RCC 7860 (cell line): ENCODE data around the gene SDC1.

Experiments used
- DNase-seq: peaks from one replicate; pipeline ENCODE4 v3.0.0-alpha.2; 2015; ENCODE audit warnings: low spot score
- FAIRE-seq: peaks from 2 replicates; lab custom pipeline; 2012; peaks lifted over from hg19 to GRCh38; lab: Jason Lieb, UNC

SDC1 gene

GRCh38 chr2:20215183-20216040 is 9.5 kb downstream of the SDC1 start:
- no peak for FAIRE-seq

GRCh38 chr2:20214566-20215182 is 10.3 kb downstream of the SDC1 start:
- FAIRE-seq = no peak
- no peak for DNase-seq

More at GRCh38 chr2:20215183-20216040, 9.5 kb downstream of the SDC1 start:
- no peak for DNase-seq

- DNase-seq = no peak
- no peak for FAIRE-seq
Observed at GRCh38 chr2:20213651-20214565, 11.0 kb downstream of the SDC1 start.

- FAIRE-seq = no peak
- no peak for DNase-seq
Observed at GRCh38 chr2:20212871-20213503, 11.9 kb downstream of the SDC1 start.

DNA sequence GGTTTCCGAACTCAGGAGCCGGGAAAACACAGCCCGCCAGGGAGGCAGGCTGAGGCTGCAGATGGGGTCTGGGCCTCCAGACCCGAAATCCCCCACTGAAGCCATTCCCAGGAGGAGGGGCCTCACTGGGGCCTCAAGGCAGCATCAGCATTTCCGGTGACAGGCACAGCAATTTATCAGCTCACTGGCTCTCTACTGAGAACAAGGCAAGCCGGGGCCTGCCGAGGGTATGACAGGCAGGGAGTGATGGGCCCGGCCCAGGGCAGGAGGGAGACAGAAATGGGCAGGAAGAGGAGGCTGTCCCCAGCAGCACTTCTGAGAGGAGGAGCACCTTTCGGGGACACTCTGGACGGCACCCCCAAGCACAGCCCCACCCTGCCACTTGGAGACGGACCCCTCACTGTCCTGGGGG is 12.5 kb downstream of the SDC1 start:
- no peak for FAIRE-seq

DNA sequence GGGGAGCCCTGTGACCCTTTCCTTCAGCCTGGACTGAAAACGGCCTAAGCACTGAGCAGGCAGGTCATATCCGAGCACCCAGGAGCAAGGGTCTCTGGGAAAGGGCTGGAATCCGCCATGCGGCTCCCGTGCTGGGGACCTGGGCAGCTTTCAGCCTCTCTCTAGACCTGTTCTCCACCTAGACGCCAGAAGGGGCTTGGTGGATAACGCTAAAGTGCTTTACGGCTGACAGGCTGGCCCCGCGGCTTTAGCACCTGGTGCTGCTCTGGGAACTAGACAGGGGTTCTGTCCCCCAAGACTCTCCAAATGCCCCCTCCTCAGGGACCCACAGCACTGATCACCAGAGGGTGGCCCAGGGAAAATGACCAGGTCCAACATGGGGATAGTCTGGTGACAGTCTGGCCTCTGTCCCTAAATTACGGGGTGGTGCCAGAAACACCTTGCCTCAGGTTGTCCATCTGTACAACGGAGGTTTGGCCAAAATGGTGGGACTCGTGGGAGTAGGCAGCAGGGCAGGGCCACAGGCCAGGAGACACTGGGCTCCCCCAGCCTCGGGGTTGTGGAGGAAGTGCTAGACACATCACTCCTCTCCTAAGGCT is 13.0 kb downstream of the SDC1 start:
- FAIRE-seq = no peak
- no peak for DNase-seq

More for the DNA sequence above, 12.5 kb downstream of the SDC1 start:
- DNase-seq = no peak

DNA sequence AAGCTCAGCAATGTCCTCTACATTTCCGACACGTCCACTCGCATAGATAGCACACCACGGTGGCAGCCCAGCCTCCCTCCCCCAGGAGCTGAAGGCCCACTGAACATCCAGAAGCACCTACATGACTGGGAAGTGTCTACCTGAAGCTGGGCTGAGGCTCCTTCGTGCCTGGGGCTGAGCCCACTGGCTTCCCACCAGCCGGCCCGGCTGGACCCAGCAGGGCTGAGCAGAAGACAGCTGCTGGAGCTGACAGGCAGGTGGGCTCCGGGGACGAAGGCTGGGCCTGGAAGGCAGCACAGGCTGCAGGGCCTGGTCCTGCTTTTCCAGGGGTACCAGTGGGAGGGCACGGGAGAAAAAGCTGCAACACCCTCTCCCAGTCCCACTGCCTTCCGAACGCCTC is 13.5 kb downstream of the SDC1 start:
- FAIRE-seq (no peak), DNase-seq (no peak)

DNA sequence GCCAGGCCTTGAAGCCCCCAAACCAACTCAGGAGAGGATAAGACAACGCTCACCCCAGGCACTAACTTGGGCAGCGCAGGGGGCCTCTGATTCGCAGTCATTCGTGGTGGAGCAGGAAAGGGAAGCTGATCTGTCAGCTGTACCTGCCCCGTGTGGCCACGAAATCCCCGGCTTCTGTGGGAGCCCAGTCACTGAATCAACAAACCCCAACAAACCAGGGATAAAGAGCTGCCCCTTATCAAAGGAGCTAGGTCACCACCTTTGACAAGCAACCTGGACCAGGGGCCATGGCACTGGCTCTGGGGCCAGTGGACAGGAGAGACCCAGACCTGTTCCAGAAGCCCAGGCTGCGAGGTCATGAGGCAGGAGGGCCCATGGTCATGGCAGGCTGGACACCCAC is 14.5 kb downstream of the SDC1 start:
- no peak for FAIRE-seq
- DNase-seq = no peak

- FAIRE-seq (no peak), DNase-seq (no peak)
Observed at GRCh38 chr2:20209373-20210109, 15.4 kb downstream of the SDC1 start.

- no peak for FAIRE-seq
- no peak for DNase-seq
Observed at GRCh38 chr2:20208476-20208859, 16.5 kb downstream of the SDC1 start.

DNA sequence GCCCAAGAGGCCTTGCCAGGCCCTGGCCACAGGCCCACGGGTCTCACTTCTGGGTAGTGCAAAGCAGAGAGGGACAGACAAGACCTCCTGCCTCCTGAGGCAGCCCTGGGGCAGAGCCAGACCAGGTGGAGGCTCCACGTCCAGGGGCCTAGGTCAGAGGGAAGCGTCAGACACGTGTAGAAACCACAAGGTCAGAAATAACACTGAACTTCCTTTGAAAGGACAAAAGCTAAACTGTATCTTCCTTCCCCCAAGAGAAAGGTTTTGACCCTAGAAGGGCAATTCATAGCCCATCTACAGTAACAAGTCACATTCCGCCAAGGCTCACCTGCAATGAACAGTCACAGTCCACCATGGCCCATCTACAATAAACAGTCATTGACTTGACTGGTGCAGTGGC is 17.9 kb downstream of the SDC1 start:
- FAIRE-seq = no peak
- DNase-seq = no peak

DNA sequence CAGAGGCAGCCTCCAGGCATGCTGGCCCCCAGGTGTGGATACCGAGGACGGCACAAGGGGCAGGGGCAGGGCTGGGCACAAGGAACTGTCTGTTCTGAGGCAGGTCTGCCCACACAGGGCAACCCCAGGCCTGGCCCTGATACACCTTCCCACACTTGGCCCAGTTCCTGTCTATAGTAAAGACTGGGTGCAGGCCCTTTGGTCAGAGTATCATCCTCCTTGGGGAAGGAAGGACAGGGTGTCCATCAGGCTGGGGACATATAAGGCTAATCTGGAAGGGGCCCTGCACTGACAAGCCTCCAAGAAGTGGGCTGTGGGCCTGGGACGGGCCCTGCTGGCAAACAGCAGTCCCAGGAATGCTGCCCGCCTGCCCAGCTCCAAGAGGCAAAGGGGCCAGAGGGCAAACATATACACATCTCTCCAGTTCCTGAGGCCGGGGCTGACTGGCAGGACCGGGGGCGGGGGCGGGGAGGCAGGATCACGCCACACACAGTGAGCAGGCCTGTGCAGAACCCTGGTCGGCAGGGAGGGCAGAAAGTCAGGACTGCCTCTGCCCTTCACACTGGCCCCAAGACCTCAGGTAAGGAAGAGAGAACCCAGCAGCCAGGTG is 18.9 kb downstream of the SDC1 start:
- FAIRE-seq = no peak
- no peak for DNase-seq

DNA sequence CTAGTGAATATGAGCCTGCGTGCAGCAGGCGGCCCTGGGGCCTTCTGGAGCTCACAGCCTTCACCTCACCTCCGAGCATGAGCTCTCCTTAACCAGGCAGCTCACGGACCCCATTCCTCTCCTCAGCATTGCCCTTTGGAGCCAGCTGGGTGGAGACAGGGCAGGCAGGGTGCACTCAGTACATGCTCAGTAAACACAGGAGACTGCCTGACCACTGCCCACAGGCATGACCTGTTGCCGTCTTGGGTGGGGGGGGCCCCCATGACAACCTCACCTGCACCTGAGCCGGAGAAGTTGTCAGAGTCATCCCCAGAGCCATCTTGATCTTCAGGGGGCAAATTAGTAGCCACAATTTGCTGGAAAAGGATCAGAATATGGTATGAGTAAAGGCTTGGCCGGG is 19.9 kb downstream of the SDC1 start:
- FAIRE-seq (no peak), DNase-seq (no peak)

- FAIRE-seq (no peak), DNase-seq (no peak)
Observed at GRCh38 chr2:20203521-20204225, 21.3 kb downstream of the SDC1 start.

DNA sequence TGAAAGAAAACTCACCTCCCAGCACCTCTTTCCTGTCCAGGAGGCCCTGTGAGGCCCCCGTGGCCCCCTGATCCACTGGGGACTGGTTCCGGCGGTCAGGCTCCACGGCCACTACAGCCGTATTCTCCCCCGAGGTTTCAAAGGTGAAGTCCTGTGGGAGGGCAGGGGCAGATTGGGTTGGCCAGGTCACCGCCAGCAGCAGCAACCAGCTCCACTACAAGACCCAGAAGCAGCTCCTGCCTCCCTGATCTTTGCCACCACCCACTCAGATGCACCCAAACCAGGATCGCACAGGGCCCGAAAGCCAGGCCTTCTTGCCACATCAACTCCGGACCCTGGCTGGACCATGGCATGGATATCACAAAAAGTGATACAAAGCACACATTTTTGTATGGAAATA is 21.9 kb downstream of the SDC1 start:
- FAIRE-seq (no peak), DNase-seq (no peak)

DNA sequence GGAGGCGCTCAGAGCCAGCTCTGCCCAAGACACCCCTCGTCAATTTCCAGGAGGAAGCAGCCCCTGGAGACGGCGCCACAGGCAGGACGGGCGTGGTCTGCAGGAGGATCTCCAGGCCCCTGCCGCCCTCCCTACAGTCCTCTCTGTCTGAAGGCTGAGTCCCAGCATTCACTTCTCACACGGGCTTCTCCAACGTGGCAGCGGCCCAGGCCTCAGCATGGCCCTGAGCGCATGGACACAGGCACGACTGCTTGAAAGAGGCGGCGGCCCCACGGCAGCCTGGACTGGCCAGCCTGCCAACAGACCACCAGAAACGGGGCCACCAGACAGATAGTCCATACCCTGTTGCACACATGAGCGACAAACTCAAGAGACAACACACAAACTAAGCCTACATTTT is 23.3 kb downstream of the SDC1 start:
- no peak for DNase-seq
- FAIRE-seq = no peak

DNA sequence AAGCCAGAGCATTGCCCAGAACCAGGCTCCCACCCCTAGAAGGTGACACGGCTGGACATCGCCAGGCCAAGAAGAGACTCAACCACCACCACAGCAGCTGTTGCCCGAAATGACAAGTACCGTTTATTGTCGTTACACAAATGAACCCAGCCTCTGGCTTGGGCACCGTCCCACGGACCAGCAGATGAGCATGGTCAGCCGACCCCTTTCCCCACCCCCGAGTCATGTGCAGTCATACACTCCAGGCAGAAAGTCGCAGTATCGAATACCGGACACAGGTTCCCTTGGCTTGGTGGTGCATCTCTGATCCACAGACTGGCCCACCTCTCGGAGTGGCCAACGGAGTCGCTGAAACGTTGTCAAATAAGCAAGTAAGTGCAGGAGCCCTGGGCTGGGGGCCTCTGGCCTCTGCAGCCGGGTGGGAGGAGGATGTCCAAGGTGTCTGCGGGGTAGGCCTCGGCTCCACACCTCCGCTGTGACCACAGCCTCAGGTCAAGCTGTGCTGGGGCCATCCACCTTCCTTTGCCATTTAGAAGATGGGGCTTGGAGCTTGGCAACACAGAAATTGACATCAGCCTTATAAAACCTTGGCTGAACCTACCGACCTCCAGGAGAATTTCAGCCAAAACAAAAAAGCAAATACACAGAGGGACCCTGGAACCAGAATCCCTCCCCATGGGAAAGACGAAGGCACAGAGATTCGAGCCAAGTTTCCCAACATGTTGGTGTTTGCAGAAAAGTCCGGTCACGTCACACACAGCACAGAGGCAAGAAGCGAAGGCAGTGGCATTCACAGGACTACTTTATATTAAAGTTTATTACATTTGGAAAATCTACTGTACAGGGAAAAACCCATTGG is 24.0 kb downstream of the SDC1 start:
- FAIRE-seq = no peak
- DNase-seq = no peak
